NCI-H146 (cell line): ENCODE results near the gene MEX3C.

Experiments
- DNase-seq: peaks from one replicate; lab custom pipeline; 2025; lab: John Stamatoyannopoulos, UW

Gene MEX3C

DNA sequence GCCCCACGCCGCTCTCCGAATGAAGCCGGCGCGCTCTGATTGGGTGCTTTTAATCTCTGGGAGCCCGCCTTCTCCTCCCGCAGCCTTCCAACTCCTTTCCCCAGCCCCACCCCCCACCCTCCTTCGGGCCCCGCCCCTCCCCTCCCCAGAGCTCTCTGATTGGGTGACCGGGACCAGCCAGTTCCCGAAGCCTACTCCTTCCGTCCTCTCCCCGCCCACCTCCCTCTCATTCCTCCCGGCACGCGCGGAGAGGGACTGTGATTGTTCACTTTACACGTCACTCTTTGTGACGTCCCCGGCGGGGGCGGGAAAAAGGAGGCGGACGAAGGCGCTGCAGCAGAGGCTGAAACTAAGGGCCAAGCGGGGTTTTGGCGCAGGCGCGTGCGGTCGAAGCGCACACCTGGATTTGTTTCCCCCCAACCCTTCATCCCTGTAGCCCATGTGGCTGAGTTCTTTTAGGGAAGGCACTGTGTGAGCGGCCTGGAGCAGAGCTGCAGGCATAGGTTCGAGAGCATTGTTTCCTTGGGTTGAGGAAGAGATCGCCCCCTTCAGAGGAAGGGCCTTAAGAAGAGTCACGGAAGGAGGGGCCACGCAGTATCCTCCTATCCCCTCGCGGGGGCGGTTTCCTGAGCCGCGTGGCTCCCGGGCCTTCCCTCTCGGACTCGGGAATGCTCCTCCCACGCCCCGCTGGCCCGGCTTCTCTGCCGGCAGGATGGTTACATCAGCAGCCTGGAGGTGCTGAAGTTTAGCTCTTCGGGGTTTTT, at the start of gene MEX3C:
MEX3C (minus strand) TSS at position 21 of the 764 bp plus-strand sequence. CDS start 361 bp downstream, outside the sequence.
- peak; percentile 100 for DNase-seq

DNA sequence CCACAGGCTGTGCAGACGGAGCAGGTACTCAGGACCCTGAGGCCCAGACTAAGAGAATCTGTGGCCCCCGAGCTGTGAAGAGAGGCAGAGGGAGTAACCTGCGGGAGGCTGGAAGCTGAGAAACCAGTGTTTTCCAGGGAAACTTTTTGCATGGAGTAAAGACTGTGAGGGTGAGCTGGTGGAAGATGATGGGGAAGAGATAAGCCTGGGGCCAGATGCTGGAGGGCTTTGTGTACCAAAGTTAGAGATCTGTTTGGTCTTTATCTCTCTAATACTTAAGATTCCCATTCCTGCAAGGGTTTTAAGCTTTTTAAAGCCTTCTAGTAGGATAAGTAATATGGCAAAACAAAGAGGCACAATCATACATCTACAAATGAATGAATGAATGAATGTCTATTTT, 43.7 kb upstream of the MEX3C start:
- DNase-seq: no peak

DNA sequence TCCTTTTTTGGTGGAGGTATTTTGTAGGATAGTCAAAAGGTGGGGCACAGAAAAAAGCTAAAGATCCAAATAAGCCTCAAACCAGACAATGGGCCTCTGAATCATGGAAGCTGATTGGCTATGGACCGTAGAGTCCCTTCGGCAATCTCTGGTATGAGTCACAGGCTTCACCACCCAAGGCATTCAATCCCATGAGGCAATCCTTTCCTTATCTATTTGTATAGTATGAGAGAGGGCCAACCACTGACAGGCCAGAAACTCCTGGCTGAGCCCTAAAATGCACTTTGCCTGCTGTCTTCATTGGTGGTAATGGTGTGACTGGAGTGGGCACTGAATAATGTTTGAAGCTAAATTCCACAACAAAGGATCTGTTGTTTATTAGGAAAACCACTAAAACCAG, 38.7 kb upstream of the MEX3C start:
- DNase-seq: no peak

DNA sequence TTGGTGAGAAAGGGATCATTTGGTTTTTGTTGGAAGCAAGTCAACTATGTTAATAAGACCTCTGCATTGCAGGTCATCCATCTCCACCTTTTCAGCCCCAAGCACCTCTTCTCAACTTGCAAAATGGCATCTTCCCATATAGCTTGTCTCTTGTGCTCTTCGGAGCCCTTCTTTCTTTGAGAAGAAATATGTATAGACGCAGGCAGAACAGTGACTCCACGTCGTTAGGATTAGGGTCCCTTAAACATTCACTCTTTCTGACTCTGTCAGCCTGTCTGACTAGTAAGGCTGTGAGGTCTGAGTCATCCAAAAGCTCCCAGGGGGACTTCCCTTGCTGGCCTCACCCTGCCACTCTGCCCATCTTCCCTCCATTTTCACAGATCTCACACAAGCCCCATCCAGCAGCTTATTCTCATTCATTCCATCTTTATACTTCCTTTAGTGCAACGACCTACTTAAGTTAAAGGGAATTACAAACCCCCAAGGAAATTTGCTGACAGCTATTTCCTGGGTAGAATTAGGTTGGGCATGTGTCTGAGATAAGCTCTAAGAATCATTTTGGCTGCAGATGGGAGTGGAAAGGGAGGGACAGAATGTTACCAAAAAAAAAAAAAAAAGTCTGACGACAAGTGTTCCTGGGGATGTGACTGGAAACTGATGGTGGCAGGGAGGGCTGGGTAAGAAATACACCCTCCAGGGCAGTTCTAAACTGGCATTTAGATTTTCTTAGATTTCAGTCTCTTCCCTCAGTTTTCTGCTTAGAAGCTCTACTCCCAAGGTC, 37.7 kb upstream of the MEX3C start:
- no peak for DNase-seq

DNA sequence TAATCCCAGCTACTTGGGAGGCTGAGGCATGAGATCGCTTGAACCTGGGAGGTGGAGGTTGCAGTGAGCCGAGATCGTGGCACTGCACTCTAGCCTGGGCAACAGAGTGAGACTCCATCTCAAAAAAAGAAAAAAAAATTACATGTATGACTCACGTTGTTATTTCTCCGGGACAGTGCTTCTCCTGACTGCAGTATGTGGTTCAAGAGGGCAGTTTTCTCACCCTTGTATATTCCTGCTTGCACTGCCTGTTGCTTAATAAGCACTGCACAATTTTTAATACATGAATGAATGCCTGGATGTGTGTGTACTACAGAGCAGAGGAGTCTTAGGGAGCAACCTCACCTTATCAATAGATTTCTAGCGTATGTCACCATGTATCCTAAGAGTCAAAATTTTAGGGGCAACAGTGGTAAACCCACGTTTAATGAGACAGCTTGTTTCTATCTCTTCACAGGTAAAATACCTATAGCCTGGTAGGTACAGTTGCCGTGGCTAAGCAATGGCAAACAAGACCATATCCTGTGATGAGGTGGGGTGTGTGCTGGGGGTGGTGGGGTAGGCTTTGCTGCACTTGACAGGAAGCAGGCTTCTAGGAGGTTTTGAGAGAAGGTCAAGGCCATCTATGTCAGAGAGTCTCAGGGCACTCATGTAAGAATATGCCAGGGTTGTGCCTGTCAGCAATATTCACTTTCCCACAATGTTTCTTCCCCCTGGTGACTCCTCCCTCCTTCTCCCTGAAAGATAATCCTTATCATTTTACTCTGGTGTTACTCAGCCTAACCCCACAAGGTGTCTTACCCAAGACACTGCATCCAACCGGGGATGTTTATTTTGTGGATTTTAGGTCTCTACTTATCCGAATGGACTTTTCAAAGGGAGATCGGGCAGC, 36.9 kb upstream of the MEX3C start:
- DNase-seq: no peak

DNA sequence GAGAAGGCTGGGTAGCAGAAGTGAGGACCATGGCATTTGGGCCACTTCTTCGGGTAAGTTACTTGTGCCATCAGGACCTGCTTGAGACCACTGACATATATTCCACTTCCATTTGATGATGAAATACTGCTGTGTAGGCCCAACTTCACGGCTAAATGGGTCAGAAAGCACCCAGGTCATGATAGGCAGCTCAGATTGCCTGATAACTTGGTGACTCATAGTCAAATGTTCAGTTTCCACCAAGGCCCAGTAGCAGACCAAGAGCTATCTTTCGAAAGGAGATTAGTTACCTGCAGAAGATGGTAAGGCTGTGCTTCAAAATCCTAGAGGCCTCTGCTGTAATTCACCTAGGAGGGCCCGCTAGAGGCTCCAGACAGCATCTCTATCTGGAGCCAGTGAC, 31.8 kb upstream of the MEX3C start:
- DNase-seq: no peak

DNA sequence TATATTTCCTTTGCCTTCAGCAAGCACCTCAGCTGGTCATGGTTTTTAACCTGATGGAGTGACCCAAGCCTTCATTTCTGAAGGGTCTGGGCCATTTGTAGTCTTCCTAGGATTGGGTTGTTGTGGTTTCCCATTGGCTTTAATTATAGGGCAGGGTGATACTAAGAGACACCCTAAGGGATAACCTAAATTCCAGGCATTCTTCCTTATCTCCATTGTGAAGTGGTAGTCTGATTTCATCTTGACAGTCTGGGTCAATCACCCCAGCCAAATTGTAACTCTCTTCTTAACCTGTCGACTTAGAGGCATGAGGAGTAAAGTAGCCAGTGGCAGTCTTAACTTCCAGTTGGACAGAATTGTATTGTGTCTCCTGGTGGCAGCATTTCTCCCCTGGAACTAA, 30.2 kb upstream of the MEX3C start:
- DNase-seq: no peak

DNA sequence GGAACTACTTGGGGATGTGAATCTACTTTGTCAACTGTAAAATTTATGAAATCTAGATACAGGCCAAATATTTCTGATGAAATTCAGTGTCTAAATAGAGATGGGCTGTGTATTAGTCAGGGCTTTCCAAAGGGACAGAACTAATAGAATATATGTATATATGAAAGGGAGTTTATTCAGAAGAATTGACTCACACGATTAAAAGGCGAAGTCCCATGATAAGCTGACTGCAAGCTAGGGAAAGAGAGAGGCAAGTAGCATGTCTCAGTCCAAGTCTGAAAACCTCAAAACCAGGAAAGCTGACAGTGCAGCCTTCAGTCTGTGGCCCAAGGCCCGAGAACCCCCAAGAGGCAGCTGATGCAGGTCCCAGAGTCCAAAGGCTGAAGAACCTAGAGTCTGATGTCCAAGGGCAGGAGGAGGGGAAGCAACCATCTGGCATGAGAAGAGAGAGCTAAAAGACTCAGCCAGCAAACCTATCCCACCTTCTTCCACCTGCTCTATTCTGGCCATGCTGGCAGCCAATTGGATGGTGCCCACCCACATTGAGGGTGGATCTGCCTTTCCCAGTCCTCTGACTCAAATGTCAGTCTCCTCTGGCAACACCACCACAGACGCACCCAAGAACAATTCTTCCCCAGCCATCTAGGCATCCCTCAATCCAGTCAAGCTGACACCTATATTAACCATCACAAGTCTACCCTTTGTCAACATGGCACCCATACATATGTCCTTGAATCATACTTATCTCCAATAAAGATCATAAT, 29.3 kb upstream of the MEX3C start:
- DNase-seq: no peak

DNA sequence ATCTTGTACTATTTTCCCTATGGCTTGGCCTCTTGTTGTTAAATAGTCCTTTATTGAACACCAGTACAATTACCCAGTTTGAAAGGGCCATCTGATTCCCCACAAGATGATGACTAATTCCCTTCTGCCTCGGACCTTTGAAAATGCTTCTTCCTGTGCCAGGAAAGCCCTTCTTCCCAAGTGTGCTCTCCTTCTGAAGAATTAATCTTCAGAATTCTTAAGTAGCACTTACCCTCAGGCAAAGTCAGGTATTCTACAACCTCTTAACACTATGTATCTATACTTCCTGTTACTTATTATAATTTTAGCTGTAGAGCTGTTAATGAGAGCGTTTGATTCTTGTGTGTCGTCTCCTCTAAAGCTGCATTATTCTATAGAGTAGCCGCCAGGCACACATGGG, 28.6 kb upstream of the MEX3C start:
- DNase-seq: no peak

DNA sequence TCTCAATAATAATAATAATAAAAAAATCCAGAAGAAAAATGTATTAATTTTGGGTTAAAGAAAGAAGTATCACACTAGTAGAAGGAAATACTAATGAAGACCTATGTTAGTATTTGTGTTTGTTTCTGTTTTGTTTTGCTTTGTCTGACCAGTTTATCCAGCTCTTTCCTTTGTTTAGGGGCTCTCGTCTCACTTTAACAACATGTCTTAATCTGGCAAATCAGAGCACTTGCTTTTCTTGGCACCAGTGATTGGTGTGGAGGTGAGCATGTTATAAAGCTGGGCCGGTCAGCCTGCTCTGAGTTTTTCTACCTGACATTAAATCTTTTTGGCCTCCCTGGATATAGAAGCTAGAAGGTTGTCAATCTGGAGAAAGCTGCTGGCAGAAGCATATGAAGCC, 15.1 kb upstream of the MEX3C start:
- DNase-seq: no peak

DNA sequence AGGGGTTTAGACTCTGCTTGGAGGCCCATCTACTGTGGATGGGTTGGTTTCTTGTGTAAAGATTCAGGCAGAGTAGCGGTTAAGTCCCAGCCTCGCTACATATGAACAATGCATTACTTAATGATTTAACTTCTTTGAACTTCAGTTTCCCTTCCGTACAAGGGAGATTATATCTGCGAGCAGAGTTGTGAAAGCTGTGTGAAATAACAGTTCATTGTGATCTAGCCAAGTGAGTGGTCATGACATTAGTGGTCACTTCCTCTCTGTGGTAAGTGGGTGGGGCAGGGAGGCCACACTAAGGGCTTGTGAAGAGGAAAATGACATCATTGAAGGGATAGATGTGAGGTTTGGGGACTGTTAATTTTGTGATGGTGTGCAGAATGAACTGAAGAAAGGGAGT, 14.1 kb upstream of the MEX3C start:
- no peak for DNase-seq

DNA sequence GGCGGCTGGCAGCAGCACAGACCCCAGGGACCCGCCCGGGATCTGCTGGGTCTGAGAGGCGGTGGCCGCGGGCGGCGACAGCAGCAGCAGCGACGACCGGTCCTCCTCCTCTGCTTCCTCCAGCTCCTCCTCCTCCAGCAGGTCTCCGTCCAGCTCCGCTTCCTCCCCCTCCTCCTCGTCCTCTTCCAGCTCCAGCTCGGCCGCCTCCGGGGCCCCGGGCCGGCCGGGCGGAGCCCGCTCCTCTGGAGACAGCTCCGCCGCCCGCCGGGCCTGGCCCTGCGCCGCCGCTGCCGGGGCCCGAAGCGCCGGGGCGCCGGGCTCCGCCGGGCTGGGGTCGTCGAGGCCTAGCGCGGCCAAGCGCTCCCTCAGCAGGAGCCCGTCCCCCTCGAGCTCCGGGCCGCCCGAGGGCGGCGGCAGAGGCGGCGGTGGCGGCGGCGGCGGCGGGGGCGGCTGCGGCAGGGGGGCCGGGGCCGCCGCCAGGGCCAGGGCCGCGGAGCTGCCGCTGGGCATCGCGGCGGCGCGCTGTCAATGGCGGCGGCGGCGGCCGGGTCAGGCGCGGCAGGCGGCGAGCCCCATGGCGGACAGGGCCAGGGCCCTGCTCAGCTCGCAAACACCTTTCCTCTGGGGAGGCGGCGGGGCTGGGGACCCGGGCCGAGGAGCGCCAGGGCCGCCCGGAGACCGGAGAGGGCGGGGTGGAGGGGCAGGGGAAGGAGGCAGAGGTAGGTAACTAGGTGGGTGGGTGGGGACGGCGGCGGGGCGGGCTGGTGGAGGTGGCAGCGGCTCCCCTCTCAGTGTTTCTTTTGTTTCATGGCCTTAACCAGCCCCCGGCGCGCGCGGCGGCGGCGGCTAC, 445 bp downstream of the MEX3C start:
- DNase-seq: peak; percentile 84

DNA sequence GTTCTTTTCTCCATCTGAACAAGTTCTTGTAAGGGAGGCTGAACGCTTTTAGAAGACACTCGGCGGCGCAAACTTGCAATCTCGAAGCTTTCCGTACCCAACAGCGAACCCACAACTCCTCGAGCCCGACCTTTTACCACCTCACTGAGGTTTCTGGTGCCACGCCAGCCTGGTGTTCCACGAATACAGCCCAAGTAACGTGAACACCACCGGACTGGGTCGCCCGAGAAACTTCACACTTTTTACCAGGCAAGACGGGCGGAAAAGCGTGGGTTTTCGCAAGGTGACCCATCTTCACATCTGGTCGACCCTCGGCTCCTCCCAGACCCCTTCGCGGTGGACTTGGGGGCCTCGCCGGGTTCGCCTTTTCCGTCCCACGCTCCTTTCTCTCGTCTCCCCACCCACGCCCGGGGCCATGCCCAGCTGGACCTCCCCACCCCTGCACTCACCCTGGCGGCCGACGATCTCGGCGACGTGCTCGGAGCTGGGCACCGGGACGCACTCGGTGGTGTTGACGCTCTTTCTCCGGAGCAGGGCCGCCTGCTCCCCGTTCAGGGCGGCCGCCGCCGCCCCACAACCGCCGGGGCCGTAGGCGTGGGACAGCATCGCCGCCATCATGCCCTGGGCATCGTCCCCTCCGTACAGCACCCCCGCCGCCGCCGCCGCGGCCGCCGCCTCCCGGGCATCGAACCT, 1.2 kb downstream of the MEX3C start:
- DNase-seq: peak; percentile 54

DNA sequence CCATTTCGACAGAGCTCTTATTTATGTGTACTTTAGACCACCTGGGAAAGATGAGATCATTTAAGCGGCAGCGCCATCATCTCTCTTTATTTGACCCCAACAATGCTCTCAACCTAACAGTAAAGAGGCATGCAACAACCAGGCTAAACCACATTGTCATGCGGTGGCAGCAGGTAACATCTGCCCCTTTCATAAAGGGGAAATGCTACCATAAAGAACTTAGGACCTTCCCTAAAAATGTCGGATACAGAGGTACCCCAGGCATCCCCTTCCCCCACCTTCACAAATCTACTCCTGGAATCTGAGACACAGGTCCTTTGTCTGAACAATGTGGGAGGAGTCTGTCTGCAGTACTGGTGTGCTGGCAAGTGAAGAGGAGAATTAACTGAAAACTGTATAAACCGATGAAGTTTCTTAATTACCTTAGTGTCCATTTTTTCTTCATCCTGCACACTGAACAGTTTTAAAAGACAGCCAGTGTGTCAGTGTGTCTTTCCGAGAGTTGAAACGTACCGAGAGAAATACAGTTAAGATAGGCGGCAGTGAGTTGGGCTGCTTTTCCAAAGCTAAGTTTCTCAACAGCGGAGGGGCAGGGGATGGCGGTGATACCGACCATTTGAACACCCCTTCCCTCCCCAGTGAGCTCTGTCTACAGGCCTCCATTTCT, 1.9 kb downstream of the MEX3C start:
- DNase-seq: peak; percentile 85

DNA sequence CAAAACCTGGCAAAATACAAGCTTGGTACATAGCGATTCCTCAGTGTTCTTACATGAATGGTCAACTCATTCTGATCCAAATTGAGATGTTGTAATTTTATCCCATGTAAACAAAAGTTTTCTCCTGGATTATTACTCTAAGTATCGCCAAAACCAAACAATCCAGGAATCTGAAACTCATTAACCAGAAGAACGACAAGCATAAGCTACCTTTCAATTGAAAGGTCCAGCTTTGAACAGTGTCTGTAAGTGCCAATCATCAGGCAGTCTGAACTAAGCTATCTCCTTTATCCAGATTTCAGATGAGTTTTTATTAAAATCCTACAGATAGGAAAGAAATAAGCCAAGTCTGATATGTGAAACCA, 2.4 kb downstream of the MEX3C start:
- DNase-seq: no peak

DNA sequence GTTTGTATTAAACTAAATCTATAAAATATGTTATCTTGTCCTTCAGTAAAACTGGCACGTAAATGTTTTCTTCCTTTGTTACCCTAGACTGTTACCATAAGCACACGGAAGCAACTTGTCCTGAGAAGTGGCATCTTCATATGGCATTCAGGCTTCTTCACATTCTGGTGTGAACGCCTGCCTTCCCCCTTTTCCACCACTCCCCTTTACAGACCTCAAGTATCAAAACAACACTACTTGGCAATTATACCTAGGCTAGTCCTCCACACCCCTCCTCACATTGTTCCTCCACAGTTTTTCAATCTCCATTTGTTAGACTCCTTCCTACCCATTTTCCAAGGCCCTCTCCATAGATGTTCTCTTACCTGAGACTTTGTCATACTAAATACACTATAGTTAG, 2.9 kb downstream of the MEX3C start:
- no peak for DNase-seq

DNA sequence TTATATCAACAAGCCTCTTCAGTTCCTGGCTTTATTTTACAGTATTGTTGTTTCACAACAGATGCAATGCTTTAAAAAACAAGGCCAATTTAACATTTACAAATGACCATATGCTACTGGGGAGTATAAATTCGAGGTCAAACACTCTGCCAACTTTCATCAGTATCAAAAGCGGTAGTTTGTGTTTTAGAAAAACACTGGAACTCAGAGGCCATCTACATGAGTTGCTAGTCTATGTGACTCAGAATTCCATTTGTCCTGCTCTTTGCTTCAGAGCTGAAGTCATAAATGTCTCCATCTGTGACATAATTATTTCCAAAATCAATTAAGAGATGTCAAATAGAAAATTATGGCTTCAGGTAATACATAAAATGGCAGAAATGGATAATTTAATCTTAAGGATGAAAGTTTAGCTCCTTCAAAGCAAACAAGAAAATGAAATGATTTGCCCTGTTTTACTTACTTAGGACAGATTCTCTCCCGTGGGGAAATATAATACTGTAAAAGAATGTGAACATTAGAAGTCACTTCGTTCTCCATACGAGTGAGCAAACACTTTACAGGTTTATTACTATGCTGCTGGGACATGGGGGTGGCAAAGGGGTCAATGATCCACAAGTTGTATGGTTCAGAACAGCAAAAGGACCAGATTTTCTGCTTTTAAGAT, 3.7 kb downstream of the MEX3C start:
- no peak for DNase-seq

DNA sequence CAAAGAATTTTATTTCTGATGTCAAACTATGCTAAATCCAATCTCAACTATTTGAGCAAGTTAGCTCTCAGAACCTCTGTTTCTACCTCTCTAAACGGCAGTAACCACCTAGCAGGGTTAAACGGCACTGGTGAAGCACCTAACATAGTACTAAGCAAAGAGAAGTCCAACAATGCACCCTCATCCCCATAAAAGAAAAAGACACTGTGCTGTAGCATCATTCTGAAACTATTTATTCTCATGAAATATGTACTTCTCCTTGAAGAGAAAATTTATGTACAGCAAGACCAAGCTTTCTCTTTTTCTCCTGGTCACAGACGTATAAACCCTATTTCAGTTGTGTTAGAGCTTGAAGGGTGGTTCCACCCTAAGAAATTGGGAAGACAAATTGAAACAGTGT, 4.8 kb downstream of the MEX3C start:
- no peak for DNase-seq

DNA sequence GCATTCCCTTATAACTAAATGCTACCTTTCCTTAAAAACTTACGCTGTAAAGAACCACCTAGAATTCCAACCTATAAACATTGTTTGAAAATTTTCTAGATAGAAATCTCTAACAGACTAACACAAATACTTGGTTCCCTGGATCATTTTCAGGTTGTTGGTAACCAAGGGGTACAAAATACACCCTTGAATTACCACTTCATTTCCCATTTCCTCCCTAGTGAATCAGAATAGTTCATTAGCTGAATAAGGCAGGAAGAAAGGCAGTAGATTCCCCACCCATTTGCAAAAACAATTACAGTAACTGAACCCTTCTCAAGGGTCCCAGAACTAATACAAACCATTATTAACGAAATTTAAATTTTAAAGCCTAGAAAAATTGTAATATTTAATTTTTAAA, 5.5 kb downstream of the MEX3C start:
- DNase-seq: no peak
